Measurements from ENCODE around the gene ZDHHC7. TPM values are rescaled to one million over a fixed set of nuclear protein-coding genes. Genes with fewer than 3 reads are reported as not detected.

The ZDHHC7 gene
- total and polyA plus RNA-seq, 2 of the 8 experiments (the other 6 are each of a cell fraction or from before 2014, with no cell fraction given), result 40.5 to 56.3 TPM

DNA sequence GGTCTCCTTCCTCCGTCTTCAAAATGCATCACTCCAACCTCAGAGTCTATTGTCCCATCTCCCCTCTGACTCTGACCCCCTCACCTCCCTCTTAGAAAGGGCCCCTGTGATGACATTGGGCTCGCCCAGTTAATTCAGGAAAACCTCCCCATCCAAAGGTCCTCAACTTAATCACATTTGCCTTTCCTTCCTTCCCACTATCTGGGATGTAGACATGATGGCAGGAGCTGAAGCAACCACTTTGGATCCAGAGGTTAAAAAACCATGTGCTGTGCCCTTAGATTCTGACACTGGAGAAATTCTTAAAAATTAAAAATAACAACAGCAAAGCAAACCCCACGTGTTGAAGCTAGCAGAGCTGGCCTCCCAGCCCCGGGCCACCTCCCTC is 80.2 kb downstream of the ZDHHC7 start:
- no peaks in the 10 kb centered on the region for H3K79me2 ChIP-seq (ENCODE audit: control insufficient read depth in 1 of 2, insufficient read depth in 2 of 2, low read length in 2 of 2)
- H4K20me1 ChIP-seq (replicated peaks in 1 of 2; ENCODE audit: control insufficient read depth in 1 of 2, insufficient read depth in 2 of 2, low read length in 2 of 2), result peaks cover 0 to 2% of the 10 kb centered on the region in 2 experiments
- no peak overlapping the region for H2AFZ ChIP-seq (ENCODE audit: low read length)
- H3K27me3 ChIP-seq (replicated peaks in 1 of 4; ENCODE audit: control insufficient read depth in 3 of 4, extremely low read depth in 1 of 4, insufficient read depth in 3 of 4, low read length in 3 of 4), result no peaks in the 10 kb centered on the region
- H2AK5ac ChIP-seq (ENCODE audit: low read depth, low read length), result no peak overlapping the region
- no peak overlapping the region for H2BK120ac ChIP-seq (replicated peaks; ENCODE audit: low read depth, low read length)
- no peak overlapping the region for H3K23ac ChIP-seq (ENCODE audit: insufficient read length)
- H3K23me2 ChIP-seq (ENCODE audit: low read depth, low read length), result peaks cover 7% of the 10 kb centered on the region; the same call in 1 of the 2 replicates
- H2BK12ac ChIP-seq (ENCODE audit: low read depth, low read length), result no peak overlapping the region
- H2BK5ac ChIP-seq (ENCODE audit: low read depth, low read length), result no peak overlapping the region
- H3K4me1 ChIP-seq (replicated peaks in 1 of 4; ENCODE audit: control insufficient read depth in 3 of 4, insufficient read depth in 4 of 4, low read length in 3 of 4), result no peaks in the 10 kb centered on the region
- no peak overlapping the region for H3K27ac ChIP-seq (ENCODE audit: low read depth, low read length)
- no peak overlapping the region for H4K91ac ChIP-seq (replicated peaks; ENCODE audit: insufficient read length, low read length)
- H3K9me3 ChIP-seq (ENCODE audit: insufficient read depth in 2 of 2, low read depth in 1 of 2, low read length in 1 of 2), result 0 out of 4 replicates have a peak, but pooled peaks cover 0 to 3% of the 10 kb centered on the region in 2 experiments
- H4K5ac ChIP-seq (ENCODE audit: insufficient read length, low read depth, low read length), result no peak overlapping the region
- H3K56ac ChIP-seq (replicated peaks; ENCODE audit: insufficient read length, low read depth, low read length), result no peak overlapping the region
- H2BK20ac ChIP-seq (ENCODE audit: low read length), result no peak overlapping the region
- H3K18ac ChIP-seq (ENCODE audit: extremely low read depth, low read length), result no peak overlapping the region
- no peak overlapping the region for H4K8ac ChIP-seq (ENCODE audit: extremely low read depth, insufficient read depth, low read length)
- no peak overlapping the region for H3K14ac ChIP-seq (ENCODE audit: insufficient read length)
- H3K4me2 ChIP-seq (ENCODE audit: insufficient read depth in 1 of 2, low read depth in 2 of 2, low read length in 2 of 2), result no peak overlapping the region
- WGBS, 2 experiments (ENCODE audit: extremely low coverage in 1 of 2, insufficient coverage in 1 of 2, insufficient read length in 1 of 2, insufficient replicate concordance in 2 of 2, low coverage in 1 of 2, low lambda C conversion rate in 2 of 2, missing lambda C conversion rate in 1 of 2), result 93% methylated on average over 4 of the region's 4 CpGs; no CpG with 5 or more reads in 1 of the 2 experiments
- H3K4me3 ChIP-seq (ENCODE audit: extremely low read depth in 1 of 4, insufficient read depth in 2 of 4, low read depth in 3 of 4, low read length in 4 of 4), result no peak overlapping the region
- ChIA-PET POLR2A (ENCODE audit: partially characterized antibody) (no interaction called here), CTCF (ENCODE audit: partially characterized antibody) (interaction anchor here (0.9 to 5.8 kb wide), 9 partner anchors 15 to 192 kb away, joined by 3 to 61 read pairs (median 5); no protein-coding TSS in a partner anchor)
- no peak overlapping the region for H3K4ac ChIP-seq (replicated peaks; ENCODE audit: insufficient read length, low read depth, low read length)
- DNase-seq (ENCODE audit: low read depth in 1 of 2, low spot score in 2 of 2) (no peak), FAIRE-seq (no peak)
- no peaks in the 10 kb centered on the region for H3K36me3 ChIP-seq (ENCODE audit: control insufficient read depth in 2 of 4, insufficient read depth in 4 of 4, low read length in 3 of 4)
- H3K79me1 ChIP-seq (ENCODE audit: low read depth, low read length), result no peaks in the 10 kb centered on the region
- no peak for TF ChIP-seq SP4 (IDR thresholded peaks at IDR 0.05; ENCODE audit: low read length)
- TF ChIP-seq KDM1A (IDR thresholded peaks at IDR 0.05; ENCODE audit: borderline replicate concordance, low read length), result peak; percentile 82
- no peak overlapping the region for H2BK15ac ChIP-seq (ENCODE audit: low read length)
- no peak overlapping the region for H3K9ac ChIP-seq (replicated peaks in 1 of 4; ENCODE audit: extremely low read depth in 1 of 4, low read depth in 3 of 4, low read length in 3 of 4)

Measured in H1 (cell line).